ENCODE results near the gene KCNIP4.

DNA sequence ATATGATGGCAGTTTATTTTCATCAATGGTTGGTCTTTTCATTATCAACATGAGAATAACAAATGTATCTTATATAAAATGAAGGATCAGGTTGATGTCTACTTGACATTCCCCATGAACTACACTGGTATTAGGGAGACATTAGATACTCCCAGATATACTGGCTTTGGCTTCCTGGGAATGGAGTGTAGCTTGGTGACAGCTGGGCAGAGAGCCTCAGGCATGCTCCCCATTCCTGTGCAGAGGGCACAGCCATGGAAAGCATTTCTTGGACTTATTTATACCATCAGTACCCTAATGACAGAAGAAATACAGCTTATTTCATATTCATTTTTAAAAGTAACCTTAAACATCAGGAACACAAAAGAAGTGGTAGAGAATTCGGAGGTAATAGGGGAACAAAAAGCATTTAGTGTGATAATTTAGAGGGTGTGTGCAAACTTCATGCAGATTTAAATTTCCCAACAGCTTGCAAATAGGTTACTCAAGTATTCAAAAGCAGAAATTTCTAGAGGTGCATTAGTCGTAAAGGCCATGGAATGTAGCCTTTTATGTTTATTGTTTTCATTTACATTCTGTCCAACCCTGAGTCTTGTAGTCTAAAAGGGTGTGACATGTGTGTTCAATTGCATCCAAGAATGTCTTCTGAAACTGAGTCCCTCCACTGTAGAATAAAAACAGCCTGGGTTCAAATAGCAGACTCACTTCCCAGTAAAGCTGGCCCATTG is 573.8 kb downstream of the KCNIP4 start:
- TF ChIP-seq, protein P1, sequence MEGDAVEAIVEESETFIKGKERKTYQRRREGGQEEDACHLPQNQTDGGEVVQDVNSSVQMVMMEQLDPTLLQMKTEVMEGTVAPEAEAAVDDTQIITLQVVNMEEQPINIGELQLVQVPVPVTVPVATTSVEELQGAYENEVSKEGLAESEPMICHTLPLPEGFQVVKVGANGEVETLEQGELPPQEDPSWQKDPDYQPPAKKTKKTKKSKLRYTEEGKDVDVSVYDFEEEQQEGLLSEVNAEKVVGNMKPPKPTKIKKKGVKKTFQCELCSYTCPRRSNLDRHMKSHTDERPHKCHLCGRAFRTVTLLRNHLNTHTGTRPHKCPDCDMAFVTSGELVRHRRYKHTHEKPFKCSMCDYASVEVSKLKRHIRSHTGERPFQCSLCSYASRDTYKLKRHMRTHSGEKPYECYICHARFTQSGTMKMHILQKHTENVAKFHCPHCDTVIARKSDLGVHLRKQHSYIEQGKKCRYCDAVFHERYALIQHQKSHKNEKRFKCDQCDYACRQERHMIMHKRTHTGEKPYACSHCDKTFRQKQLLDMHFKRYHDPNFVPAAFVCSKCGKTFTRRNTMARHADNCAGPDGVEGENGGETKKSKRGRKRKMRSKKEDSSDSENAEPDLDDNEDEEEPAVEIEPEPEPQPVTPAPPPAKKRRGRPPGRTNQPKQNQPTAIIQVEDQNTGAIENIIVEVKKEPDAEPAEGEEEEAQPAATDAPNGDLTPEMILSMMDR (optimal IDR thresholded peaks at IDR 0.05 in 1 of 3, IDR thresholded peaks at IDR 0.05 in 1 of 3, conservative IDR thresholded peaks at IDR 0.05 in 1 of 3; ENCODE audit: extremely low read depth in 1 of 3, insufficient read depth in 2 of 3, low read length in 3 of 3) = no peak
- TF ChIP-seq EZH2 (IDR thresholded peaks at IDR 0.05; ENCODE audit: low read length) = no peak

All from keratinocyte (primary cell).